ENCODE results near the gene ZNF444.

DNA sequence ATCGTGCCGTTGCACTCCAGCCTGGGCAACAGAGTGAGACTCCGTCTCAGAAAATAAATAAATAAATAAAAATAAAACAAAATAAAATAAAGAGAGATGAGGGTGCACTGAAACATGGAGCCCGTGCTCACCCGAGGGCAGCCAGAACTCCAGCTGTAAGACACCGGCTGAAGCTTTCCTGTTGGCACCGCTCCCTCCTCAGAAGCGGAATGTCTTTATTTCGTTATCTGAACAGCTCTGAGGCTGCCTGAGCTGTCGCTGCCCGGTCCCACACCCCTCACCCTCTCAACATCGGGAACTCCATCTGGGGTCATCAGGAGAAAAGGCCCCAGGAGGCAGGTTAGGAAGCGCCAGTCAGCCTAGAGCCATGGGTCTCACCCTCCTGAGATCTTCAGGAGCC, 44.4 kb upstream of the ZNF444 start:
- TF ChIP-seq, protein P1, sequence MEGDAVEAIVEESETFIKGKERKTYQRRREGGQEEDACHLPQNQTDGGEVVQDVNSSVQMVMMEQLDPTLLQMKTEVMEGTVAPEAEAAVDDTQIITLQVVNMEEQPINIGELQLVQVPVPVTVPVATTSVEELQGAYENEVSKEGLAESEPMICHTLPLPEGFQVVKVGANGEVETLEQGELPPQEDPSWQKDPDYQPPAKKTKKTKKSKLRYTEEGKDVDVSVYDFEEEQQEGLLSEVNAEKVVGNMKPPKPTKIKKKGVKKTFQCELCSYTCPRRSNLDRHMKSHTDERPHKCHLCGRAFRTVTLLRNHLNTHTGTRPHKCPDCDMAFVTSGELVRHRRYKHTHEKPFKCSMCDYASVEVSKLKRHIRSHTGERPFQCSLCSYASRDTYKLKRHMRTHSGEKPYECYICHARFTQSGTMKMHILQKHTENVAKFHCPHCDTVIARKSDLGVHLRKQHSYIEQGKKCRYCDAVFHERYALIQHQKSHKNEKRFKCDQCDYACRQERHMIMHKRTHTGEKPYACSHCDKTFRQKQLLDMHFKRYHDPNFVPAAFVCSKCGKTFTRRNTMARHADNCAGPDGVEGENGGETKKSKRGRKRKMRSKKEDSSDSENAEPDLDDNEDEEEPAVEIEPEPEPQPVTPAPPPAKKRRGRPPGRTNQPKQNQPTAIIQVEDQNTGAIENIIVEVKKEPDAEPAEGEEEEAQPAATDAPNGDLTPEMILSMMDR (IDR thresholded peaks at IDR 0.05) = no peak
- TF ChIP-seq ZNF263 (CRISPR knock-in tag; IDR thresholded peaks at IDR 0.05; ENCODE audit: low read depth) = no peak
- no peak for TF ChIP-seq SP1 (CRISPR knock-in tag; conservative IDR thresholded peaks at IDR 0.05)
- TF ChIP-seq, protein P2, sequence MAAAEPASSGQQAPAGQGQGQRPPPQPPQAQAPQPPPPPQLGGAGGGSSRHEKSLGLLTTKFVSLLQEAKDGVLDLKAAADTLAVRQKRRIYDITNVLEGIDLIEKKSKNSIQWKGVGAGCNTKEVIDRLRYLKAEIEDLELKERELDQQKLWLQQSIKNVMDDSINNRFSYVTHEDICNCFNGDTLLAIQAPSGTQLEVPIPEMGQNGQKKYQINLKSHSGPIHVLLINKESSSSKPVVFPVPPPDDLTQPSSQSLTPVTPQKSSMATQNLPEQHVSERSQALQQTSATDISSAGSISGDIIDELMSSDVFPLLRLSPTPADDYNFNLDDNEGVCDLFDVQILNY (CRISPR knock-in tag; IDR thresholded peaks at IDR 0.05) = no peak
- TF ChIP-seq, protein P3, sequence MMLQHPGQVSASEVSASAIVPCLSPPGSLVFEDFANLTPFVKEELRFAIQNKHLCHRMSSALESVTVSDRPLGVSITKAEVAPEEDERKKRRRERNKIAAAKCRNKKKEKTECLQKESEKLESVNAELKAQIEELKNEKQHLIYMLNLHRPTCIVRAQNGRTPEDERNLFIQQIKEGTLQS (CRISPR knock-in tag; conservative IDR thresholded peaks at IDR 0.05) = no peak
- no peak for TF ChIP-seq TCF7 (CRISPR knock-in tag; IDR thresholded peaks at IDR 0.05; ENCODE audit: low read depth)
- no peak for TF ChIP-seq NR1H2 (CRISPR knock-in tag; IDR thresholded peaks at IDR 0.05)
- TF ChIP-seq ESRRA (CRISPR knock-in tag; IDR thresholded peaks at IDR 0.05; ENCODE audit: borderline replicate concordance) = no peak
- TF ChIP-seq, protein P4, sequence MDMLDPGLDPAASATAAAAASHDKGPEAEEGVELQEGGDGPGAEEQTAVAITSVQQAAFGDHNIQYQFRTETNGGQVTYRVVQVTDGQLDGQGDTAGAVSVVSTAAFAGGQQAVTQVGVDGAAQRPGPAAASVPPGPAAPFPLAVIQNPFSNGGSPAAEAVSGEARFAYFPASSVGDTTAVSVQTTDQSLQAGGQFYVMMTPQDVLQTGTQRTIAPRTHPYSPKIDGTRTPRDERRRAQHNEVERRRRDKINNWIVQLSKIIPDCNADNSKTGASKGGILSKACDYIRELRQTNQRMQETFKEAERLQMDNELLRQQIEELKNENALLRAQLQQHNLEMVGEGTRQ (CRISPR knock-in tag; IDR thresholded peaks at IDR 0.05) = no peak
- TF ChIP-seq, protein P5, sequence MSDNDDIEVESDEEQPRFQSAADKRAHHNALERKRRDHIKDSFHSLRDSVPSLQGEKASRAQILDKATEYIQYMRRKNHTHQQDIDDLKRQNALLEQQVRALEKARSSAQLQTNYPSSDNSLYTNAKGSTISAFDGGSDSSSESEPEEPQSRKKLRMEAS (CRISPR knock-in tag; IDR thresholded peaks at IDR 0.05) = no peak
- TF ChIP-seq NR3C1 (CRISPR knock-in tag; conservative IDR thresholded peaks at IDR 0.05; ENCODE audit: low read depth) = no peak
